Muscle of back (tissue), 13 donors: Measurements from ENCODE around the gene DNAAF5. TPM values are rescaled to one million over a fixed set of nuclear protein-coding genes. Genes with fewer than 3 reads are reported as not detected.

Experiments used
- DNase-seq, 3 donors: peaks; one replicate each; pipeline versions ENCODE4 v3.0.0 to v3.0.0-alpha.2; 2013
- long read RNA-seq, 9 donors: transcript quantifications; one replicate each; lab custom pipeline, GENCODE V29; 2026
- polyA plus RNA-seq, 10 donors: library from polyadenylated mRNA; unstranded; fragments of 120-200 nt; gene quantifications; one replicate each; pipeline ENCODE4 v1.2.1, GENCODE V29; 2013; ENCODE audit not compliant: insufficient read length in 10 of 10

DNAAF5 gene
- 10 to 100 TPM; 21.5 to 31.2 (median 24.9) TPM for polyA plus RNA-seq
- long read RNA-seq, donor 1, partial matches to known transcripts, result 0 of 6 reads
- long read RNA-seq, donor 1, other reads (novel, unspliced or antisense), result 0 of 6 reads
- long read RNA-seq, donor 2, partial matches to known transcripts, result 0 of 3 reads
- long read RNA-seq, donor 2, other reads (novel, unspliced or antisense), result 0 of 3 reads
- long read RNA-seq, donor 3, result 0 reads
- long read RNA-seq, donor 4, partial matches to known transcripts, result 0 of 5 reads
- long read RNA-seq, donor 4, other reads (novel, unspliced or antisense), result 0 of 5 reads
- long read RNA-seq, donor 5, transcript DNAAF5-201 (13 exons, 3,410 nt), result major isoform, 6 of 8 reads
- long read RNA-seq, donor 5, partial matches to known transcripts, result 0 of 8 reads
- long read RNA-seq, donor 5, other reads (novel, unspliced or antisense), result 0 of 8 reads
- long read RNA-seq, donor 6, transcript DNAAF5-201 (13 exons, 3,410 nt), result major isoform, 8 of 10 reads
- long read RNA-seq, donor 6, partial matches to known transcripts, result 0 of 10 reads
- long read RNA-seq, donor 6, other reads (novel, unspliced or antisense), result 0 of 10 reads
- long read RNA-seq, donor 7, transcript DNAAF5-201 (13 exons, 3,410 nt), result major isoform, 9 of 13 reads
- long read RNA-seq, donor 7, partial matches to known transcripts, result 0 of 13 reads
- long read RNA-seq, donor 7, other reads (novel, unspliced or antisense), result 0 of 13 reads
- long read RNA-seq, donor 8, partial matches to known transcripts, result 0 of 2 reads
- long read RNA-seq, donor 8, other reads (novel, unspliced or antisense), result 0 of 2 reads
- long read RNA-seq, donor 9, partial matches to known transcripts, result 0 of 3 reads
- long read RNA-seq, donor 9, other reads (novel, unspliced or antisense), result 0 of 3 reads

DNA sequence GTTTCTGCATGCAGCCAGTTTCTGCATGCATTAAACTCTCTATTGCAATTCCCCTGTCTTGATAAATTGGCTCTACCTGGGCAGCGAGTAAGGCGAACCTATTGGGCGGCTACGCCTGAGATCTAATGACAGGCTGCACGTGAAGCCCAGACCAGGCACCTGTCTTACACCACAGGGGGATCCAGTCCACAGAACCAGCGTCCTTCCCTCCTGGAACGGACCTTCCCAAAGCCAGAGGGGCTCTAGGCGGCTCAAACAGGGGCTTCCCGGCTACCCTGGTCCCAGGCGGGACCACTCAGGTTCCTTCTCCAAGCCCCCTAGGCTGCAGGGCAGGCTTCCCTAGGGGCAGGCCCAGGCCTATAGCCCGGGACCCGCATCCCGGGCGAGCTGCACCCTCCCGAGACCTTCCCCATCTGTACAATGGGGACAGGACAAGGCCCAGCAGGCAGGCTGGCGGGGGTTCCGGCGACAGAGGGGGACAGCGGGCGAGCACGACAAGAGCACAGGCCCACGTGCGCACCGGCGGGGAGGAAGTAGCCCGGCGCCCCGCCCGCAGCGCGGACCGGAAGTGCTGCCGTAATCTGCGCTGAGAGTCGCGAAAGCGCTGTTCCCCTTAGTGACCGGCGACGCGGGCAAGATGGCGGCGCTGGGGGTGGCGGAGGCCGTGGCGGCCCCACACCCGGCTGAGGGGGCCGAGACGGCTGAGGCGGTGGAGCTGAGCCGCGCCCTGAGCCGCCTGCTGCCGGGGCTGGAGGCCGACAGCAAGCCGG, at the start of gene DNAAF5:
TSS of gene DNAAF5 (plus strand) at position 616 of the 770 bp plus-strand sequence. CDS start at position 638, 22 bp downstream.
- DNase-seq, result peak; percentile 81 to 95 (median 88)

GRCh38 chr7:676972-677385, 49.5 kb upstream of the DNAAF5 start:
- DNase-seq, result no peak

- DNase-seq, result no peak
These were observed 45.9 kb upstream of the DNAAF5 start for GRCh38 chr7:680411-681127.

GRCh38 chr7:681551-682307, 44.8 kb upstream of the DNAAF5 start:
- DNase-seq, result no peak

DNA sequence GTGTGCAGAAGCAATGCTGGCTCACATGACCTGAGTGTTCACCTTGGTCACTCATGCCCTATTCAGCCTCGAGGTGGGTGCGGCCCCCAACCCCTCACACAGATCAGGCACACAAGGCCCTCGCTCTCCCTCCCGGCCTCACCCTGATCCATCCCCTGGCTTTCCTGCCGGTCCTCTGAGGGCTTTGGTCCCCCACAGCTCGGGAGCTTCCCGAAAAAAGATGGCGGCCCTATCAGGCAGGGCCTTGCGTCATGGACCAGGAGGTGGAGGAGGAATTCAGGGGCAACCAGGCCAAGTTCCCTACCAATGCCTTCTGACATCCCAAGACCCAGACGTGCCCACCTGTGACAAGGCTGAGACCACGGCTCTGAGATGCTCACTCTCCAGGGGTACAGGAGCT, 43.7 kb upstream of the DNAAF5 start:
- DNase-seq, result no peak

GRCh38 chr7:683526-684205, 42.8 kb upstream of the DNAAF5 start:
- DNase-seq, result no peak

DNA sequence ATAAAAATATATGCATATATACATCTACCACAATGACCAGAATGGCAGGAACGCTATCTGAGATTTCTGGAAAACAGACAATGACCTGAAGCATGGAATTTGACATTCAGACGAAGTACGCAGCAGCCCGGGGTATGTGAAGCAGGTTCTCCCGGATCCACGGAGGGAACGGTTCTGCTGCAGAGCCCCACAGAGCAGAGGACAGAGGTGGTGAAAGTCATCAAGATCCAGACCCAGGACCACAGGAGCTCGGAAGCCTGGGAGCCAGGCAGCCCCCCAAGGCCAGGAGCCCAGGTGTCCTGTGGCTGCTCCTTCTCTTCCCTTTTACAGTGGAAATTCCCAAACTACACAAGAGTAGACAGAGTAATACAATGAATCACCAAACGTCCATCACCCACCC, 42.1 kb upstream of the DNAAF5 start:
- DNase-seq, result no peak

- no peak for DNase-seq
These were observed 41.0 kb upstream of the DNAAF5 start for GRCh38 chr7:685540-685939.

- DNase-seq, result no peak
These were observed 35.8 kb upstream of the DNAAF5 start for GRCh38 chr7:690478-691360.

- DNase-seq, result no peak
These were observed 35.0 kb upstream of the DNAAF5 start for GRCh38 chr7:691361-692045.

GRCh38 chr7:693280-693679, 33.2 kb upstream of the DNAAF5 start:
- no peak for DNase-seq

- no peak for DNase-seq
These were observed 30.1 kb upstream of the DNAAF5 start for GRCh38 chr7:696426-696811.

GRCh38 chr7:696812-697551, 29.5 kb upstream of the DNAAF5 start:
- peak in 1 of 3 donors; percentile 28 for DNase-seq

- no peak for DNase-seq
These were observed 27.7 kb upstream of the DNAAF5 start for GRCh38 chr7:698515-699475.

- no peak for DNase-seq
These were observed 26.9 kb upstream of the DNAAF5 start for GRCh38 chr7:699476-700170.
